ENCODE results near the gene DAP.
"Not testable (repeated sequence)": the region's sequence is repeated elsewhere in the genome, so short reads cannot be mapped to it uniquely, and the experiment has no call there.

Gene DAP

GRCh38 chr5:10667431-10668057 is 93.5 kb downstream of the DAP start:
- DNase-seq = no peak

GRCh38 chr5:10666531-10667299 is 94.3 kb downstream of the DAP start:
- DNase-seq = no peak

- DNase-seq = no peak
Measured at GRCh38 chr5:10665799-10666198, 95.2 kb downstream of the DAP start.

GRCh38 chr5:10664180-10664769 is 96.8 kb downstream of the DAP start:
- DNase-seq = not testable (repeated sequence)

GRCh38 chr5:10663489-10664179 is 97.4 kb downstream of the DAP start:
- peak; percentile 66 for DNase-seq

GRCh38 chr5:10662661-10663488 is 98.2 kb downstream of the DAP start:
- no peak for DNase-seq

- no peak for DNase-seq
Measured at GRCh38 chr5:10662083-10662482, 99.0 kb downstream of the DAP start.

- no peak for DNase-seq
Measured at GRCh38 chr5:10661401-10661800, 99.6 kb downstream of the DAP start.

- no peak for DNase-seq
Measured at GRCh38 chr5:10660720-10661387, 100.2 kb downstream of the DAP start.

- no peak for DNase-seq
Measured at GRCh38 chr5:10660135-10660534, 100.9 kb downstream of the DAP start.

- DNase-seq = no peak
Measured at GRCh38 chr5:10658265-10658664, 102.8 kb downstream of the DAP start.

- no peak for DNase-seq
Measured at GRCh38 chr5:10655972-10656830, 104.8 kb downstream of the DAP start.

GRCh38 chr5:10655161-10655971 is 105.7 kb downstream of the DAP start:
- no peak for DNase-seq

GRCh38 chr5:10654566-10654965 is 106.5 kb downstream of the DAP start:
- DNase-seq = no peak

- no peak for DNase-seq
Measured at GRCh38 chr5:10653751-10654400, 107.2 kb downstream of the DAP start.

- peak; percentile 78 for DNase-seq
Measured at GRCh38 chr5:10653043-10653442, 108.0 kb downstream of the DAP start.

- no peak for DNase-seq
Measured at GRCh38 chr5:10652606-10653005, 108.4 kb downstream of the DAP start.

- DNase-seq = no peak
Measured at GRCh38 chr5:10652151-10652550, 108.9 kb downstream of the DAP start.

GRCh38 chr5:10649666-10650380 is 111.2 kb downstream of the DAP start:
- peak; percentile 73 for DNase-seq

Data from right hindlimb (tissue), 1 donor.